ENCODE data around the gene SERPINH1.

Gene SERPINH1

GRCh38 chr11:75562048-75562835 lies at the start of gene SERPINH1:
Gene SERPINH1 (plus strand): TSS chr11:75562253. CDS start chr11:75566350, 4,097 bp downstream.
- DNase-seq: peak; percentile 95

DNA sequence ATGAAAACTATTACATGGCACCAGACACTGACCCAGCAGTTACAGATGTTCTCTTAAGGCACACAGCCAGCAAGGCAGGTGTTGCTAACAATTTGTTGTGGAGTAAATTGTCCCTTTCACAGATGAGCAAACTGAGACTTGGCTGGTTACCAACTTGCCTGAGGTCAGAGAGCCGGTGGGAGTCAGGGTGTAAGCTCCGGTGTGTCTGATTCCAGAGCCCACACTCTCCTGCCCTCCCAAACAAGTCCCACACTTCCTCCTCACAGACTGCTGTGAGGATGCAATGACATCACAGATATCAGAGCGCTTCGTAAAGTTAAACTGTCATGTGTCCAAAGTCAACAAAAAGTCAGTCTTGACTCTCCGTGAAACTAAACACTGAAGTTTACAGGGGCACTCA lies 48.8 kb upstream of the SERPINH1 start:
- no peak for DNase-seq

- DNase-seq: no peak
Observed at GRCh38 chr11:75514596-75514995, 47.5 kb upstream of the SERPINH1 start.

DNA sequence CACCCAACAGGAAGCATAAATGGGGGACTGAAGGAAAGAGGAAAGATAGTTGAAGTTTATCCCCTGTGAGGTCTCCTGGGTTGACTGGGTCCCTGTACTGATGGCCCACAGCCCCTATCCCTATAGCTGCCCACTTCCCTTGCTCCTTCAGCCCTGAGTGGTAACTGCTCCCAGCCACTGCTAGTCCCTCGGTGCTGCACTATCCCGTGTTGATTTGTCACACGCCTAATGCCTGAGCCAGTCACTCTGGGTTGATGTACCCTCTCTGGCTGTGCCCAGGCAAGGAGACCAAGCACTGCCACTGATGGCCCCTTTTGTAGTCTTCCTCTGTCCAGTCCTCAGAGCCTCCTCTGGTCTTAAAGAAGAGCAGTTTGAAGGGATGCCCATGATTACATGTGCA lies 45.9 kb upstream of the SERPINH1 start:
- DNase-seq: no peak

DNA sequence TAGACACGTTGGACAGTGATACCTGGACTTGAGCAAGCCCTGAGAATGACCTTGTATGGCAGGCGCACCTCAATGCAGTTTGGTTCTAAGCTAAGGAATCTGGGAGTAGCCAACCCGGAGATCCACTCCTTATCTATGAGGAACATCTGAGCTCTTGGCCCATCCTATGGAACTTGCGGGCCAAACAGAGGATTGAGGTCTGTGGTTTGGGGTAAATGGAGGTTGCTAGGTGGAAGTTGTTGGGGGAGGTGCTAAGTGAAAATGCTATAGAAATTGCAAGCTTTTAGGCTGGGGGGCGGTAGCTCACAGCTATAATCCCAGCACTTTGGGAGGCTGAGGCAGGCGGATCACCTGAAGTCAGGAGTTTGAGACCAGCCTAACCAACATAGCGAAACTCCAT lies 45.2 kb upstream of the SERPINH1 start:
- no peak for DNase-seq

DNA sequence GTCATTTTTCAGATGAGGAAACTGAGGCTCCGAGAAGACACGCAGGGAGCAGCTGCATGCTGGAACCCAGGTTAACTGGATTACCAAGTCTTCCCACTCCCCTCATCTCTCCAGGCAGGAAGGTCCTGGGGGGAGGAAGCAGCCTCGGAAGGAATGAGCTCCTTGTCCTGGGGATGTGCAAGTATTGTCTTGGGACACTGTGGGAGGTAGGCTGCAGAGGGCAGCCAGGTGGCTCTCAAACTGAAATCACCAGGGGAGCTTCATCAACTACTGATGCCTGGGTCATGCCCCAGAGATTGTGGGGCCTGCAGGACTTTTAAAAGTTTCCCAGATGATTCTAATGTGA lies 43.9 kb upstream of the SERPINH1 start:
- DNase-seq: no peak

DNA sequence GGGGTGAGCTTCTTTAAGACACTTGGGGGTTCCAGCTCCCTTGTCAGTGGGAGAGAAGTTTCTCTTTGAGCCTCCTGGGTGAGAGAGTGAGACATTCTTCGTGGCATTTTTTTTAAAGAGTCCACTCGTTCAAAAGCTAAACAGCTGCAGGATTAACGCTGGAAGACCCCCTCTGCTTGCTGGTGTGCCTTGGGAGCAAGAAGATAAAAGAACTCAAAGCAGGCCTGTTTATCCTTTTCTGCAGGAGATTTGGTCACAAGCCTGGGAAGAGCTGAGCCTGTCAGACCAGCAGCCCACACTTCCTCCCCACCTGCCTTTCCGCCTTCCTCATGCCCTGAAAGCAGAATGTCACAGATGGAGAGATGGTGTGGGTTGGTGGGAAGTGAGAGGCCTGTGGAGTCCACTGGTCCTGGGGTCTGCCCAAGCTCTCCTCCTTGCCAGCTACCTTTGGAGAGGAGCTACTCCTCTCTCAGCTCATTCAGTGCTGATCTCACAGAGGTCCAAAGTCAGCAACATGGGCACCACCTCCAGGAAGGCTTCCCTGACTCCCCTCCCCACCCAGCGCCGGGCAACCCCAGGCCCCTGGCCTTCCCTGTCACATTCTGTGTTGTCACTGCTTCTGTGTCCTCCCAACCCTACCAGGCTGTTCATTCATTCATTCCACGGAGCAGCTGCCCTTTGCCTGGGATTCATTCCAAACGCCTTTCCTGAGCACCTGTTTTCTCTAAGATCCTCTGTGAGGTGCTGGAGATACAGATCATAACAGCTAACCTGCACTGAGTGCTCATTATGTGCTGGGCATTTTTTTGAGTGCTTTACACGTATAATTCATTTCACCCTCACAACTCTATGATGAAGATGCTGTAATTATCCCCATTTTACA lies 43.0 kb upstream of the SERPINH1 start:
- DNase-seq: no peak

- peak; percentile 83 for DNase-seq
Observed at GRCh38 chr11:75520688-75521087, 41.4 kb upstream of the SERPINH1 start.

DNA sequence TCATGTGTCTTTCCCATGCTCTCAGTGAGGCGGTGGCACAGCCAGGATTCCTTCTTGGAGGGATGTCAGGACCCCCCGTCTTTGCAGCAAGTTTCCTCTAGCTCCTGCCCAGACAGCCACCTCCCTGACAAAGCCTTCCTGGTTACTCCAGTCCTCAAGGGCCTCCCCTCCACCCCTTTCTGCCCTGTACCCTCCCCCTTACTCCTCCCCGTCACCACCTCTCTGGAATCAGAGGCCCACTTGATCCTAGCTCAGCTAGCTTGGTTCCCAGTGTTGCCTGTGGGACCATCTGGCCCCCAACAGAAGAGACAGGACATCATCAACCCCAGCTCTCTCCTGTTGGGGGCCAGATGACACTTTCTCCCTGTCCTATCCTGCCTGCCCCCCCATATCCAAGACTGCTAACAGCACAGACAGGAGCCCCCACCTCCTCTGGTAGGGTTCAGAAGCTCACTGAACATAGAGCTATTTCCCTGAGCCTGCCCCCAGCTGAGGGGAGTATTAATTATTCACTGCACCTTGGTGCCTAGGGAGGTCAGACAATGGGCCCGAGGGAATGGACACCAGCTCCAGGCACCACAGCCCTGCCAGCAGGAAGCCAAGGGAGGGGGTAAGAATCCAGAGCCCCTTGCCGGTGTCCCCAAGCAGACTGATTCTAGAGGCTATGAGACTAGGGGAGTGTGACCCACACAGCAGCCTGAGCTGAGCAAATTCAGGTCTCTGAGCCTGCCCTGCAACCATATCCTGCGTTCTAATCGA lies 39.6 kb upstream of the SERPINH1 start:
- DNase-seq: no peak

DNA sequence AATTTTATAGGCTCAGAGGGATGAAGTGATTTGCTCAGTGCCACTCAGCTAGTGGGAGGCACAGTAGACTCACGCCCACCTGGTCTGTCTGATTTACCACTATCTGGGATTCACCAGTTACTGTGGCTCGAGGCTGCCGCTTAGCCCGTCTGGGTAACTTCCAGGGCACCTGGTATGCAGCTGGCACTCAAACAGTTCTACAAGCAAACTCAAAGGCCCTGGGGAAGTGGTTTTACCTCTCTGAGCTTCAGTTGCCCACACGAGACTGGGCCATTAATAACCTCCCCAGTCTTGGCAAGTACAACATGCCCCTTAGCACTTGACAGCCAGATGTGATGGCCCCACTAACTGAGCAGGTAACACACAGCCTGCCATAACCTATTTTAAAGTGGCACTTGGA lies 38.9 kb upstream of the SERPINH1 start:
- no peak for DNase-seq

DNA sequence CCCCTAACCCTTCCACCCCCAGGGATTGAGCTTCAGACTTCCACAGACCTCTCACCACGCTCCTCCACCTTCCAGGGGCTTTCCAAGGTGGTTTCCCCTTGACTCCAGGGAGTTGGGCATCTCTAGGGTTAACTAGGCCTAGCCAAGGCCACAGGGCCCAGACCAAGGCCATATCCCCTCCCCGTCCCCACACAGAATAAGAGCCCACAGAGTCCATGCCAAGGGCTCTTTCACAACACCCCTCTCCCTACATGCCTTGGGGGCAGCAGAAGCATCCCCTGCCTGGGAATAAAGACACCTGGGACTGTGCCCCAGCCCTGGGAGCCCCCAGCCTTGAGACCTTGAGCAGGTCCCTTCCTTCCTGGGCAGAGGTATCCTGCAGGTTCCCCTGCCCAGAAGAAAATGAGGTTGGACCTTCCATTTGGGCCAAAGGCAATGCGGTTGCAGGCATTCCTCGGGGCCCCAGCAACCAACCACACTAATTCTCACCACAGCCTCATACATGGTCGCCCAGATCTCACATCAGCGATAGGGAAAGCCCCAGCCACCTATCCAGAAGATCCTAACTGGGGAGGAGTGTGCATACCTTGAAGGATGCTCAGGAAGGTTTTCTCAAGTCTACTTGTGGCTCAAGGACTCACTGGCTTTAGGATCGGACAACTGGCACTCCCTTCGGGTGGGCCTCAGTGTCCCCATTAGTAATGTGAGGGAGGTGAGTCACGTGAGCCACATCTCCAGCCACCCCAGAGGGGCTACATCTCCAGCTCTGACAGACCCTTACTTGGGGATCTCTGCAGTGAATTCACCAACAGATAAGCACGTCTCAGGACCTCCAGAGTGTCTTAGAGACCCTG lies 38.0 kb upstream of the SERPINH1 start:
- DNase-seq: no peak

DNA sequence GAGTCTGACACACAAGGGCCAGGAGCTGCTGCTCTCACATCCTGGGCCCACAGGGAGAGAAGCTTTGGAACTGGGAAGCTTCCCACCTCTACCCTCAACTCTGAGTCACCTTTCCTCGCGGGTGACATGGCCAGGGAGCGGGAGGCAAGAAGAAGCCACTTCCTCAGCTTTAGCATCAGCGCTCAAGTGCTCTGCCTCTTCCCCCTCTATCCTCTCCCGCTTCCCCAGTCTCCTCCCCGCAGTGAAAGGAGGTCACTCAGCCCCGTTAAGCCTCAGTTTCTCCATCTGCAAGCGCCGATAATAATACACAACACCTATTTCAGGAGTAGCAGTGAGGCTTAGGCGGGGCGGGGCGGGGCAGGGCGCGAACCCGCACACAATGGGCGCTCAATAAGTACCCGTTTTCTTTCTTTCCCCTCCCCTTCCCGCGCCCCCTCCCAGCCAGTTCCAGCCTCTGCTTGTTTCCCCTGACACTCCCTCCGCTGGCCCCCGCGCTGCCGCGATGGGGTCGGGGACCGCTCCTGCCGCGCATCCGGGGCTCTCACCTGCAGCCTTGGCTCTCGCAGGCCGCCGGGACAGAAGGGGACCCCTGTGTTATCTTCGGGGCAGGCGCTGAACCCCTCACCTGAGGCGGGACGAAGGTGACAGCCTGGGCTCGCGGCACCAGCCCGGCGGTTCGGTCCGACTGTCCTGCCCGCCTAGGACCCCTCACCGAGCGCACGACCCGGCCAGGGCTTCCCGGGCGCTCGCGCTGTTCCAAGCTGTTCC lies 37.2 kb upstream of the SERPINH1 start:
- DNase-seq: no peak

DNA sequence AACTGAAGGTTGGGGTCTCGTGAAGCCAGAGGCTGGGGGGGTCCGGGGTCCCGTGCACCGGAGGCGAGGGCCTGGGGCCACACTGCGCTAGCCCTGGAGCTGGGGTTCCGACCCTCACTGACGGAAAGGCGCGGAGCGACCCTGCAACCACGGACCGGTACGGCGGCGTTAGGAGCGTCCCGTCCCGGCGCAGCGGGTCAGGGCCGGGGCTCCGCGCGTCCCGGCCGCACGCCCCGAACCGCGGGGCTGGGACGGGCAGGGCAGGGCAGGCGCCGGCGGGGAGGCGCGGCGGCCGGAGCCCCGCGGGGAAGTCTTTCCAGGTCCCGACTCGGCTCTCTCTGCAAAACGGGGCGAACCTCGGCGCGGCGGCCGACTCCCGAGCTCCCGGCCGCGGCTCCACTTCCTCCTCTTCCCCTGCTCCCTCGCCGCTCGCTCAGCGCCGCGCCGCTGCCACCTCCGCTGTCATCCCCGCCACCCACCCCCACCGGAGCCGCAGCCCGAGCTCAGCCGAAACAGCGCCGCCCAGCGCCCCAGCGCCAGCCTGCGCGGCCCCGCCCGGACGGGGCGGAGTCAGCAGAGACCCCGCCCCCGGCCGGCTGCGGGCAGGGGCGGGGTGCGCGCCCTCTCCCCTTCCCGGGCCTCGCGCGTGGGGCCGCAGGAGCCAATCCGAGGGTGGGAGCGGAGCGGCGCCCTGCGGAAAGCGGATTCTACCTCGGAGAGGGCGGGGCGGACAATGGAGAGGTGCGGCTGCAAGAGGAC lies 36.4 kb upstream of the SERPINH1 start, which contains the start of gene GDPD5:
GDPD5 (minus strand) TSS at position 509 of the 759 bp plus-strand sequence. CDS start 48,206 bp downstream, outside the sequence.
- peak; percentile 91 for DNase-seq

- no peak for DNase-seq
Observed at GRCh38 chr11:75526192-75526541, 35.9 kb upstream of the SERPINH1 start.

GRCh38 chr11:75527130-75527529 lies 34.9 kb upstream of the SERPINH1 start:
- DNase-seq: no peak

DNA sequence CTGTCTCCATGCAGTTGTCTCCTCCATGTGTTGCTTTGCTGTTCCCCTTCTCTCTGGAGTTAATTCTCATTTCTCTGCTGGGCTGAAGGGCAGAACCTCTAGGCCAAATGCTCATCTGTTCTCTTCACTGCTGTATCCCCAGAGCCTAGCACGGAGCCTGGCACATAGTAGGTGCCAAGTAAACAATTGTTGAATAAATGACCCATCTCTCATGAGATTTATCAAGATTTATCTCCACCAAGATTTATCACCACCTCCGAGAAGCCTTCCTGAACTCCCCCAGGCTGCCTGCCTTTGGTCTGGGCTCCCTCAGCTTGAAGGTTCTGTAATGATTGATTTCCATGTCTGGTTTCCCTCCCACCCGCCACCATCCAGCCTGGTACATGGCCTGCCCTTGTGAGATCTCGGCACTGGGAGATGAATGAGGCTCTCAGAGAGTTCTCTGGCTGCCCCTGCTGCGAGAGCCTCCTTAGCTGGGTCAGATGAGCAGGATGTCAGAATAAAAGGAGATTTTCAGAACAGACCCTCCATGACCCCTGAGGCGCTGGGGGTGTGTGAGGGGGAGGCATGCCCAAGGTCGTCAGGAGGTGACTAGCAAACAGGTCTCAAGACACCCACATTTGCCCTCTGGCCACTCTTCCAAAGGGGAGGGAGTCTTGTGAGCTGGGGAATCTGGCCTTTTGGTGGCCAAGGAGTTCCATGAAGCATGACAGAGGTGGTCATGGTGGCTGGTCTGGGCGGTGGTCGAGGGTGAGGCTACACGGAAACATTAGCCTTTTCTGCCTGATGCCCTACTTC lies 33.9 kb upstream of the SERPINH1 start:
- no peak for DNase-seq

- no peak for DNase-seq
Observed at GRCh38 chr11:75530577-75530976, 31.5 kb upstream of the SERPINH1 start.

GRCh38 chr11:75531325-75531724 lies 30.7 kb upstream of the SERPINH1 start:
- no peak for DNase-seq

- DNase-seq: peak; percentile 80
Observed at GRCh38 chr11:75532200-75533048, 29.6 kb upstream of the SERPINH1 start.
